NCI-H226 (cell line): ENCODE measurements around the gene MAP3K7.
"Not testable (repeated sequence)": the region's sequence is repeated elsewhere in the genome, so short reads cannot be mapped to it uniquely, and the experiment has no call there.

ENCODE experiments used
- DNase-seq: peaks from one replicate; pipeline ENCODE4 v3.0.0-alpha.2; 2015

MAP3K7 gene

DNA sequence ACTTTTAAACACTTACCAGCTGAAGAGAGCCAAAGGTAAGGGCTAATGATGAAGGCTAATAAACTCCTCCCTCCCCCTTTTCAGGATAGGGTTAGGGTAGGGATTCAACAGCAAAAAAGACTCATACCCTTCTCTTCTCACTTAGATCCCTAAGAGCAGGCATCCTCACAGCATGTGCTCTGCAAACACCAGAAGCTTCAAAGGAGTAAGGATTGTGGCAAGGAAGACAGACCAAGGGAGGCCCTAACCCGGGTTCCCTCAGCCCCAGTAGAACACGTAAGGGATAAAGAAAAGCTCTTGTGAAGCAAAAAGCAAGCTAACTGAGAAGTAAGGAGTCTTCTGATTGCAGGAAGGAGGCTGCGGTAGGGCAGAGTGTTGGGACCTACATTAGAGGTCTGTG is 11.6 kb downstream of the MAP3K7 start:
- no peak for DNase-seq

DNA sequence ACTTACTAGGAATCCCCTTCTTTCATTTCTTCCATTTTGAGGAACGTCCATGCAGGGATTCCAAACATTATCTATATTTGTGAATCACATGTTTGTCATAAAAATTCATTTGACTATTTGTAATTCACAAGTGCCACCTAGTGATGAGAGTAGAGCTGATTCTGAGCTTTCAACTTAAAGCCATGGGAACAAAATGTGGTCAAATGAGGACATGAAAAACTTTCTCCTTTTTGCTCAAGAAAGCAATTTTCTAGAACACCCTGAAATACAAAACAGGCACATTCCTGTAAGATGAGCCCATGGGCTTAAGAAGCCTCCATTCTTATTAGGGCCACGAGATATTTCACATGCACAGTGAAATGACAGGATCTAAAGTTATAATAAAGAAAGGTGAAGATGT is 12.3 kb downstream of the MAP3K7 start:
- no peak for DNase-seq

DNA sequence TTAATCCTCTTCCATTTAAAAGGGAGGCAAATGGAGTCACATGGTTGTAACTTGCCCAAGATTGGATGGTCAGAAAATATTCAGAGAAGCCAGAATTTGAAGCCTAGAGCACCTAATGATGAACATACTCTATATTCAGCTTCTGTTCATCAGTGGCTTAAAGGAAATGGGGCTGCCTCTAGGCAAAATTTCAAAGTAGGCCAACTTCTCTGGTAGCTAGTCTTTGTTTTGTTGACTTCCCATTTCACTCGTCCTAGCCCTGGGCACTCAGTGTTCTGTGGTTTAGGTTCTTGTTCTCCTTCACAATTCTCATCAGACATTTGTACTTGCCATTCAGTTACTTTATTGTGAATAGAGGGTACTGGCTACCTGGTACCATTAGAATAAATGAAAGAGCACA is 13.2 kb downstream of the MAP3K7 start:
- no peak for DNase-seq

DNA sequence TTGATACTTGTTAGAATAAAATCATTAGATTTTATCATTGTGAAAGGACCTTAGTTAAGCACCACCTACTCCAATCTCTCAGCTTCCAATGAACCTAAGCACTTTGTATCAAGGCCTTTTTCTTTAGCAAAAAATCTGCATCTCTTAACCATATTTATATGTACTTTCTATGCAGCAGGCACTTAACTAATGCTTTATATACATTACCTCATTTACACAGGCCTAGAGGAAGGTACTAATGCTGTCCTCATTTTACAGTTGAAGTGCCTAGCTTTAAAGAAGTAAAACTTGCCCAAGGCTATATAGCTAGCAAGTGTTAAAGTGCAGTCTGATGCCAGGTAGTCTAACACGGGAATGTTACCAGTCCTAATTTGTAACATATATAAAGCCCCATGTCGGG is 14.0 kb downstream of the MAP3K7 start:
- DNase-seq = no peak

DNA sequence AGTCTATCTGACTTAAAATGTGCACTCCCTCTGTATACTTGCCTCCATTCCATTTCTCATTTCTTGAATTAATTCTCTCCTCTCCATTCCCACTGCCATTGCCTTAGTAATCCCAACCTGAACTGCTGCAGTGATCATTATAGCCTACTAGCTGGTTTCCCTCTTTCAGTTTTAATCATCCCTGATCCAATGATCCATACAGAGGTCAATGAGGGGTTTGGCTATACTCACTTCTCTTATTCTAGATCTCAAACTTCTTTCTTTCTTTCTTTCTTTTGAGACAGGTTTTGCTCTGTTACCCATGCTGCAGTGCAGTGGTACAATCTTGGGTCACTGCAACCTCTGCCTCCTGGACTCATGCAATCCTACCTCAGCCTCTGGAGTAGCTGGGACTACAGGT is 17.6 kb downstream of the MAP3K7 start:
- DNase-seq = no peak

DNA sequence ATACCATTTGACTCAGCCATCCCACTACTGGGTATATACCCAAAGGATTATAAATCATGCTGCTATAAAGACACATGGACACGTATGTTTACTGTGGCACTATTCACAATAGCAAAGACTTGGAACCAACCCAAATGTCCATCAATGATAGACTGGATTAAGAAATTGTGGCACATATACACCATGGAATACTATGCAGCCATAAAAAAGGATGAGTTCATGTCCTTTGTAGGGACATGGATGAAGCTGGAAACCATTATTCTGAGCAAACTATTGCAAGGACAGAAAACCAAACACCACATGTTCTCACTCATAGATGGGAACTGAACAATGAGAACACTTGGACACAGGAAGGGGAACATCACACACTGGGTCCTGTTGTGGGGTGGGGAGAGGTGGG is 19.2 kb downstream of the MAP3K7 start:
- not testable (repeated sequence) for DNase-seq

DNA sequence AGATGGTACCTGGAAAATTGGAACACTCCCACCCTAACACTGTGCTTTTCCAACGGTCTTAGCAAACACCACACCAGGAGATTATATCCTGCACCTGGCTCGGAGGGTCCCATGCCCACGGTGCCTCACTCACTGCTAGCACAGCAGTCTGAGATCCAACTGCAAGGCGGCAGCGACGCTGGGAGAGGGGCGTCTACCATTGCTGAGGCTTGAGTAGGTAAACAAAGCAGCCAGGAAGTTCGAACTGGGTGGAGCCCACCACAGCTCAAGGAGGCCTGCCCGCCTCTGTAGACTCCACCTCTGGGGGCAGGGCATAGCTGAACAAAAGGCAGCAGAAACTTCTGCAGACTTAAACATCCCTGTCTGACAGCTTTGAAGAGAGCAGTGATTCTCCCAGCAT is 24.5 kb downstream of the MAP3K7 start:
- not testable (repeated sequence) for DNase-seq

DNA sequence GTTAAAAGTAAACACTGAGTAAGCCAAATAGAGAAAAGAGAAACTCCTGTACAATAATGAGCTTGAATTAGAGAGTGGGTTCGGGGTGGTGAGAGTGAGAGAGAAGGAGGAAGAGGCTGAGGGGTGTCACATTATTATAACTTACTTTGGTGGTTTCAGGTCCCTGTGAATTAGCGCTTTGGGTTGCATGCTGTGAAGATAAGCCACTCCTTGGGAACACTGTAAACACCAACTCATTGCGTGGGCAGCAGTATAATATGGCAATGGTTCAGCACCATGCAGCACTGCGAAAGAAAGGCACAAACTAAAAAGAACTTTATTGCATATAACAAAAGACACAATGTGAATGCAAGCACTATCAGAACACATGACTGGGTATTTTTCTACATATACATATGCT is 26.9 kb downstream of the MAP3K7 start:
- DNase-seq = no peak

DNA sequence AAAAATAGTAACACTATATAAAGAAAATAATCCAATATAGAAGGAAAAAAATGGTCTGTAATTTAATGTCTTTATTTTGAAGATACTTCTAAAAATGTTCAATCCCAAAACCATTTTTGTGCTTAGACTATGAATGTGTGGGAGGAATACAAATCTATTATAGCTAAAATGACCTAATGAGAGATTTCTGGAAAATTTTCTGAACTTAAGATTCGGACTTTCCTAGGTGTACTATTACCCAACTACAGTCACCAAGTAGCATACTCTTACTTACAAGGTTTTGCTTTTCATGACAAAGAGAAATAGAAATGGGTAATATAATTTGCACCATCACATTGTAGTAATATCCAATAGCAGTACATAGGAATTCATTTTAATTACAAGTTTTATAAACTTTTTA is 29.9 kb downstream of the MAP3K7 start:
- DNase-seq = no peak

DNA sequence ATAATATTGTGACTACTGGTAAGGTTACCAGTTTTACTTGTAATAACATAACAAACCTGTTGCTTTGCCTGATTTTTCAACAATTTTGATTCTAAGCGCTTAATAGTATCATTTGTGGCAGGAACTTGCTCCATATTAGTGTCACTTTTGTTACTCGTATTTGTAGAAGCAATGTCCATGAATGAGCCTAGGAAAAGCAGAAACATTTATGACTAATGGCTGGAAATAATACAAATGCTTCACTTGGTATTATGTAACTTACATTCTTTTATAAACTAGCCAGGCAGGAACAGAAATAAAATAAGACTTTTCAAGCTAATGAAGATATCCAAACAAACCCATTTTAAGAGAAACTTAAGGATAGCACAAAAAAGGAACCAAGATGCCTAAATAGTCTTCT is 38.9 kb downstream of the MAP3K7 start:
- no peak for DNase-seq

DNA sequence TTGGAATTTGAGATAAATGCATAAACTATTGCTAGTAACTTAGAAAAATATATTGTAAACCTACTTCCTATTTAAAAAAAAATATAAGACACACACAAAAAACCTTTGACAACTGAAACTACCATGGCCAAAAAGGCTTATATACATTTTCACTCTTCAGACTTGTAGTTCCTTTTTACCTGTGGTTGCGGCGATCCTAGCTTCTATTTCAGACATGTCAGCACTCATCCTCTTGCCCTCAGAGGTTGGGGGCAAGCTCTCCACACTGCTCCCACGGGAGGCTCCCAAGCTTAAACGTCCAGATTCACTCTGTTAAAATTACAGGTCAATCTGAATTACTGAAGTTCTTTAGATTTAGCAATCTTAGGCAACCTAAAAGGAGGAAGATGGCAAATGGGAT is 39.8 kb downstream of the MAP3K7 start:
- DNase-seq = no peak

DNA sequence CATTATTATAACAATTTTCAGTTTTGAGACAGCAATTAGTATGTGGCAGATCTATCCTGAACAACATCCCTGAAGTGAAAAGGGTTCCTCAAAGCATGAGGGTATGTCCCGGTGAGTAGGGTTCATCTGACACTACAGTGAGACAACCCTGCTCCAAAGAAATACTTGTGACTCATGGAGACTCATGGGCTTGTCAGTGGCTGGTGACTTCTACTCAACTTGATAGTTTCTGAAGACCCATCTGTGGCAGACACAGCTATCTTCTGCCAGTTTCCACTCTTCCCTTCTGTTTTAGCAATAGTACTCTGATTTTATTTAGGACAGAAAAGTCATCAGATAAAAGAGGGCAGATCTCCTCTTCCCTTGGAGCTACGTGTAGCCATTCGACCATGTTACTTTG is 41.4 kb downstream of the MAP3K7 start:
- DNase-seq = no peak

DNA sequence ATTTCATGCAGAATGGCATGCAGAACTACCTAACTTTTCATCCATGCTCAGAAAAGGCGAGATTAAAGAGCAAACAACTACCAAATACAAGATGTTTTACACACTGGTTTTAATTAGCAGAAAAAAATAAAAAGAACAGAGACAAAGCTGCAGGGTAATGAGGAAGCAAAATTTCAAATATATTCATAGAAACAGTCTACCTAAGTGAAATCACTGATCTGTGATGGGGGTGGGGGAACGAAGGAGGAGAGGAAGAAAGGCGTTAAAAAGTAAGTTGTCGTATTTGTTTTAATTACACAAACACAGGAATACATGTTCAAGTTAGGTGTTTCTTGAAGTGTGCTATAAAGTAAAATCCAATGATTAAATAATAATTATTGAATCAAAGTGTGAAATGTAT is 42.1 kb downstream of the MAP3K7 start:
- no peak for DNase-seq

DNA sequence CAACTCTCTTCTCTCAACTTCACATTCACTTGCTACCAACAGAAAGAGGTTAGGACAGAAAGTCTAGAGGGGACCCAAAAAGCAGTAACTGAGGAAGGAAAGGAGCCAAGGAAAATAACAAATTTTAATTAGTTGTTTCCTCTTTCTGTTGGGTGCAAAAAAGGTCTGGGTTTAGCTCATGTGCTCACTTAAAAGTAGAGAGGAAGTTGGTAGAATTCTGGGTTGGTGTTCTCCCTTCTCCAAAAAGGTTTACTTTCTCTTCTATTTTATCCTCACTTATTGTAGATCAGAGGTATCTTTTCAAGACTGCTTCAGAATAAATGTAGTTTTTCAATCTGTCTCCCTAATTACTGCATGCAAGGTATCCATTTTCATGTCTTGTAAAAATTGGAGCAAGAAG is 42.8 kb downstream of the MAP3K7 start:
- DNase-seq = no peak

DNA sequence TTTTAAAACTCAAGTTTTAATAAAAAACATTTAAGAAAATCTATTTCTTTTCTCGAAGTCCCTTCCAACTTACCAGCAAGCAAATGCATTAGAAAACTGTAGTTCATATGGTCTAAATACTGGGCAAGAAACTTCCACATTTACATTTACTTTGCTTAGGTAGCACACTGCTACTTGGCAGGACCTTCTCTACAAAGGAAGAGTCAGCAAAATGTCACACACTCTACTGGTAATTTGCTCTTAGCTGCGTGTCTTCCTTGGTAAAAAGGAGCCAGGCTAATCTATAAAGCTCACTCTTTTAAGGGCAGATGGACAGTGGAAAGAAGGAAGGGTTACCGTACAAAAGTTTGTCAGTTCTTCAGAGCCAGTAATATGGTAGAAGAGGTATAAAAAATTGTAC is 45.7 kb downstream of the MAP3K7 start:
- no peak for DNase-seq

DNA sequence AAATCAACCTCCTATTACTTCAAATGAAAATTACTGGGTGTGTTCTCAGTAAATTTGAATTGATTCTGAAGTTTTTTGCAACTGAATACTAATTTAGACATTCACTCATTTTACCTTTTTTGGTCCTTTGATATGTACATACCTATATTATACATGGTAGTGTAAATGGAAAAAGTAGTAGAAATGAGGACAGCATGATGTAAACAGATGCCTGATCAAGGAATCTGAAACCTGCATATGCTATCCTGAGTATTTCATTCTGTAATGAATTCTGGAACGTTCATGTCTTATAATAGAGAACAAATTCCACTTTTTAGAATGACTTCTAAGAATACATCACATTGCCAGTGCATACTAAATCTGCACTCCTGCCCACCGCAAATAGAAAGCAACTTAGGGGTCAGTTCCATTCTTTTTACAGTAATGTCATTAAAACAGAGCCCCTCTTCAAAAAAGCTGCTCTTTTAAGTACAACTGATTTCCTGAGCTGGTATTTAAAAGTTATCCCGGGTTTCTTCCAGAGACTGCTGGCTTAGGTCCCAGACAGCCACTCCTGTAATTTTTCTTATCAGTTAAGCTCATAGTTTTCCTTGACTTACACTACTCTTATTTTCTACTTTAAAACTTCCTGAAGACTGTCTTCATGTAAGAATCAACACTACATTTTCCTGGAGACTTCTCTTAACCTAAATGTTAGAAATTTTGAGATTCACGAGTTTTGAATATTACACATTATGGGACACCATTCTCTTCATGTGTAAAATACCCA is 48.4 kb downstream of the MAP3K7 start:
- DNase-seq = peak; percentile 64

DNA sequence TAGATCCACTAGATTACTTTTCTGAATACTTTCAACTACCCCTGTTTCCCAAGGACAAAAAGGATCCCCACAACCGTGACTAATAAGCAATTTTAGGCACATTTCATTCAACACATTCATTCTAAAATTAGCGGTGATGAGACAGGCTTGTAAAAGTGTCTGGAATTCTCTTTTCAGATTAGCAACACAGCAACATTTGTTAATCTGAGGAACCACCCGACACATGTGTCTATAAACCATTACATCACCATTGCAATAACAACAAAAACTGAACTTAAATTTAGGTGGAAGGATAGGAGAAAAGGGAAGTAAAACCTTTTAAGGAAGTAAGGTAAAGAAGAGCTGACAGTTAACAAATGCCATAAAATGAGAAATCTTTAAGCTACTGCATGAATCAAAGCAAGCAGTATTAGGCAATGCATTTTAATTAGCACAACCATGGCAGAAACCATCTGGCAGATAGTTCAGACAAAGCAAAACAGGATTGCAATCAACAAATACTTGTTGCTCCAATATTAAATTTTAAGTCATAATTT is 49.1 kb downstream of the MAP3K7 start:
- peak; percentile 69 for DNase-seq

DNA sequence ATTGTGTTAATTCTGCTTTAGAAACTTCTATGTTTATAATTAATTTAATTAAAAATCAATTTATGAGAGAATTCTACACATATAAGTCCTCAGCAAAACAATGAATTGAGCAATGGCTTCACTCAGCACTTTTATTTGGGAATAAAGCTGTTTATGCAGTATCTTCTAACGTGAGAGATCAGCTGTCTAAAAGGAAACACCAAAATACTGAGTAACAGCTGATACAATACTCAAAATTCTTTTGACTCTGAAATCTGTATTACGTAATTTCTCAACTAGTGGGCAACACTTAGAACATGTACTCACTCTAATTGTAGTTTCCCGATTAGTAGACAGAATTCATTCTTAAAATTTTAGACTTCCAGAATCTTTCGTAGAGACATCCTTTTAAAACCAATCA is 49.8 kb downstream of the MAP3K7 start:
- DNase-seq = peak; percentile 75

DNA sequence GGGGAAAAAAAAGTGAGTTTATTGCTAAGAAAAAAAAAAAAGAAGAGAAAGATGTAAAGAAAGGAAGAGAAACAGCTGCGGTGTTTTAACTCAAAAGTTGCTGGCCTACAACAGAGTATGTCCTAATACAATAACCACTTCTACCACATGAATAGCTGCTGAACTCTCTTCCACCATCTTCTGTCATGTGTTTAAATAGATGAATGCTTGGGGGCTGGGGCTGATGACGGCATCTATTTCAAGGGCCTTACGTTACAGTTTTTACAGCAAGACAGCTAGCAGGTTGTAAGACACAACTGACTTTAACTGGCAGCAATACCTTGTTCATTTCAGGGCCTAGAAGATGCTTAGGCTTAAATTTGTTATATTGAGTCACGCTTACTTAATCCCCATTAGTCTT is 50.4 kb downstream of the MAP3K7 start:
- no peak for DNase-seq

DNA sequence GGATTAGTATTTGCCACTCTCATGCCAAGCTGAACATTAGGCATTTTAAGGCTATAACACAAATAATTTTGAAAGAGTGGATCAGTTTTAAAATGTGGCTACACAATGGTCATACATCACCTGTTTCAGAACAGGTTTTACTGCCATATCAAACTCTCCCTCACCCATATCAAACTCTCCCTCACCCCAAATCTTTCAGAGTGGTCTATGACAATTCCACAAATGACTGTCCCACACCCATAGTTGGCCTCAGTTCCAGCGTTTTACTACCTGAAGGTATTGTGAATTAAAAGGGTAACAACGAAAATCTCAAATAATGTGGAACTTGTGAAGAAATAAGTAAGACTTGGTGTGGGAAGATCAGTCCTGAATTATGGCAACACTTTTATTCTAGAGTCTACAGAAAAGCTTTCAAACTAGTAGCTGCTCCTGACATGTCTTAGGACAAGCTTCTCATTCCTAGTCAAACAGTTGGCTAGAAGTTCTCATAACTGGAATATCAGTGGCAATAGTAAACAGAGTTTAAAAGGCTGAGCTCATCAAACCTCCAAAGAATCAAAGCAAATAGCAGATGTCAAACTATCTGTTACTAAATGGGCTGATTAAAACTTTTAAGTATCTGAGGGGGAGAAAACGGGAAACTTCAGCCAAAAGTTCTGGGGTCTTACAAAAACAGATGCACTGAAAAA is 52.4 kb downstream of the MAP3K7 start:
- DNase-seq = no peak

DNA sequence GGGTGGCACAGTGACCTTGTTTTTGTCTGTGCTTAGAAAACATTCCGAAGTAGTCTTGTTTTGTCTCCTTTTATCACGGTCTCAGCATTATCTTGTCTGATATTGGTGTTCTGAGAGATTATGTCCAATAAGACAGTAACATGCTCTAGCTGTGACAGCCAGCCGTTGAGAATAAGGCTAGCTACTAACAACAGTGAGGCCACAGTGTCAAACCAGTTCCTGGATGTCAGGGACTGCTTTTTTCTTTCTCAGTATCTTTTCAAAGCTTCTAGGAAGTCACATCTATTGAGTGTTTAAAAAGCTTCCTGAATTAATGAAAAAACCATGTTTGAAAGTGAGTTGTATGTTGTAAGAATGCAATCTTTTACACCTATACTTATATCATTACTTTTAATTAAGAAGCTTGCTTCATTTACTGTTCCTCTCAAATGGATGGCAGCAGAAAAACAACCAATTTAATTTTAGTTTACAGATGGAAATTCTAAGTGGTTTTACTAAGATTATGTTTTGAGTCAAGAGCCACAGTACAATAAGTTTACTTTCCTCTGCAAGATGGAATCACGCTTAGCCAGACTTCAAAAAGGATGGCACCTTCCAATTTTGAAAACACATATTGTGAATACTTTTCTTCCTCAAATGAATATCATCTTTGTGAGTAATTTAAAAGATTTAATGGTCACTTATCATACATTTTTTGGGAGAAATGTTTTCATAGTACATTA is 53.1 kb downstream of the MAP3K7 start:
- no peak for DNase-seq

DNA sequence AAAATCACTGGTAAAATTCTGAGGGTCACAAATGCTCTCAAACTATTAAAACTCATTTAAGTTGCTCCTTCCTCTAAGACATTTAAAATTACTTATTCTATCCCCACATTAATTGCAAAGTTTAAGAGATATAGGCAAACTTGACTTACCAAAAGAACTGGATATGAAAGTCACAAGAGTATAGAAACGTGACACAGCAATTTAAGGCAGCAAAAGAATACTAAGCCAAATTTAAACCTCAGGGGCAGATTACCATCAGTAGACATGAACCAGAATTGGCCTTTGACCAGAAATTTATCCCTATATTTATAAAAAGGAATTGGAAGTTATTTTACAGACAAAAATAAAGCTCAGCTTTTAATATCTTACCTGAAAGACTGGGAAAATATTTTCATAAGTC is 56.0 kb downstream of the MAP3K7 start:
- no peak for DNase-seq

DNA sequence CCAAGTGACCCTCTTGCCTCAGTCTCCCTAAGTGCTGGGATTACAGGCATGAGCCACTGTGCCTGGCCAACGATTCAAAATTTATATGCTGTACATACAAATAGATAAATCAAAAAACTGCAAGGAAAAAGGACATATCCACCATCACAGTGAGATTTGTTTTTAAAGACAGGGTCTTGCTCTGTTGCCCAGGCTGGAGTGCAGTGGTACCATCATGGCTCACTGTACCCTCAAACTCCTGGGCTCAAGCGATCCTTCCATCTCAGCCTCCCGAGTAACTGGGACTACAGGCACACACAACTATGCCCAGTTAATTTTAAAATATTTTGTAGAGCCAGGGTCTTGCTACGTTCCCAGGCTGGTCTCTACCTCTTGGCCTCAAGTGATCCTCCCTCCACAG is 61.5 kb downstream of the MAP3K7 start:
- no peak for DNase-seq

DNA sequence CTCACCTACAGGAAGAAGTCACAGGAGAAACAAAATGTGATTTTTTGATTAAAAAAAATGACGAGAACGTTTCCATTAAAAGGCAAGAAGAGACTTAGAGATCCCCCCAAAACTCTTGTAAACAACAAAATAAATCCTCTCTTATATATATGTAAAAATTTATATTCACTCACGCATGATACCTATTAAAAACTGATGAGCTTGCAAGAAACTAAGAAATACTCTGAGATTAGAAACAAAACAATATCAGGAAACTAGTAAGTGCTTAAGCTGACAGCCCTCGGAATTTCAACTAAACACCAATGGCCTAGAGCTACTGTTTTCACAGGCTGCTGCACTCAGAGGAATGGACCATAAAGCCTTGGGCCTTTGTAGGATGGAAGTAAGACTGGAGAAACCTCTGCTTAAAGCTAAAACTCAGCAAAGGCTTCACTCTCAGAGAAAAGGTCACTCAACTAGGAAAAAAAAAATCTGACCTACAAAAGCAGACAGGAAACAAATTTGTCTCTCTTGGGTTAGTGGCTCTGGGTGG is 63.0 kb downstream of the MAP3K7 start:
- DNase-seq = no peak
